B cell (primary cell): Measurements from ENCODE around the gene RANBP10.

Source experiments
- EZH2 ChIP-seq: IDR thresholded peaks from 2 replicates; pipeline ENCODE4 v1.6.1; 2012; ENCODE audit warnings: borderline replicate concordance, low read depth, mild to moderate bottlenecking, moderate library complexity, low read length; ENCODE audit not compliant: insufficient read depth, poor library complexity, severe bottlenecking
- TF ChIP-seq, protein P1 (sequence below): fragments of 200-600 bp; IDR thresholded peaks from one replicate; pipeline ENCODE4 v1.8.0; 2022; ENCODE audit warnings: antibody characterized with exemption, mild to moderate bottlenecking

DNA sequence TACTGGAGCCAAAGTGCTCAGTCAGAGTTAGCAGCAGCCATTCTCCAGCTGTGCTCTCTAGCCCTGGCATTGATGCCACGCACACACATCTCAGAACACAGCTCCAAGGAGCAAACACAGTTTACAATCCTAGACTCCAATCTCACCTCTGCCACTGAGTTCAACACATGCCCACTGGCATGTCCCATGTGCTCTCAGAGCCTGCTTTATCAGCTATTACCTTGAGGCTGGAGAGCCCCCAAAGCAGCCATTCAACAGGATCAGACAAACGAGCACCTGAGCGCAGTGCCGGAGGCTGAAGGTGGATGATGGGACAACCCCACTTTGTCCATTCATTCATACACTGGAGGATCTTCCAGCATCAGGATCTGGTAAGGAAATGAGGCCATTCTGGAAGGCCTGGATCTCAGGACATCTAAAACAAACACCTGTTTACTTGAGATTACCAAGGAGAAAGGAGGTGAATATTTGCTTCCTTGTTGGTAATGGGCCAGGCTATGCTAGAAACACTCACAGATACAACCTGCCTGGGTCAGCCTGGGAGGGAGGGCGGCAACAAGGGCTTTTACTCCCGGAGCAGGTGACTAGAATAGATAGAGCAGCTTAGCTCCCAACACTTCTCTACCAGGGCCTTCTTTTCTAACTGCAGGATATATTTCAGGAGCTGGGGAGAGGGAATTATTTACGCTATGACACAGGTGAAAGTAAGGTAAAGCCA lies 25.4 kb downstream of the RANBP10 start:
- TF ChIP-seq, protein P1, sequence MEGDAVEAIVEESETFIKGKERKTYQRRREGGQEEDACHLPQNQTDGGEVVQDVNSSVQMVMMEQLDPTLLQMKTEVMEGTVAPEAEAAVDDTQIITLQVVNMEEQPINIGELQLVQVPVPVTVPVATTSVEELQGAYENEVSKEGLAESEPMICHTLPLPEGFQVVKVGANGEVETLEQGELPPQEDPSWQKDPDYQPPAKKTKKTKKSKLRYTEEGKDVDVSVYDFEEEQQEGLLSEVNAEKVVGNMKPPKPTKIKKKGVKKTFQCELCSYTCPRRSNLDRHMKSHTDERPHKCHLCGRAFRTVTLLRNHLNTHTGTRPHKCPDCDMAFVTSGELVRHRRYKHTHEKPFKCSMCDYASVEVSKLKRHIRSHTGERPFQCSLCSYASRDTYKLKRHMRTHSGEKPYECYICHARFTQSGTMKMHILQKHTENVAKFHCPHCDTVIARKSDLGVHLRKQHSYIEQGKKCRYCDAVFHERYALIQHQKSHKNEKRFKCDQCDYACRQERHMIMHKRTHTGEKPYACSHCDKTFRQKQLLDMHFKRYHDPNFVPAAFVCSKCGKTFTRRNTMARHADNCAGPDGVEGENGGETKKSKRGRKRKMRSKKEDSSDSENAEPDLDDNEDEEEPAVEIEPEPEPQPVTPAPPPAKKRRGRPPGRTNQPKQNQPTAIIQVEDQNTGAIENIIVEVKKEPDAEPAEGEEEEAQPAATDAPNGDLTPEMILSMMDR = no peak
- TF ChIP-seq EZH2 = no peak
